ENCODE data around the gene C16orf74.

DNA sequence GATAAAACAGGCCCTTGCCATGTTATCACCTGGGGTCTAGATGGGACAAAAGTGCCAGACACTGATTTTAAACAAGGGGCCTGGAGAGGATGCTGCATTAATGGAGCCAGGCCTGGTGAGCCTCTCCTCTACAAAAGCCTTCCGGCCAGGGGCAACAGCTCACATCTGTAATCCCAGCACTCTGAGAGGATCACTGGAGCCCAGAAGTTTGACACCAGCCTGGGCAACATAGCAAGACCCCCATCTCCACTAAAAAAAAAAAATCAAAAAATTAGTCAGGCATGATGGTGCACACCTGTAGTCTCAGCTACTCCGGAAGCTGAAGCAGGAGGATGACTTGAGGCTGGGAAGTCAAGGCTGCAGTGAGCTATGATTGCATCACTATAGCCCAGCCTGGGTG lies 65.6 kb downstream of the C16orf74 start:
- TF ChIP-seq, protein P1, sequence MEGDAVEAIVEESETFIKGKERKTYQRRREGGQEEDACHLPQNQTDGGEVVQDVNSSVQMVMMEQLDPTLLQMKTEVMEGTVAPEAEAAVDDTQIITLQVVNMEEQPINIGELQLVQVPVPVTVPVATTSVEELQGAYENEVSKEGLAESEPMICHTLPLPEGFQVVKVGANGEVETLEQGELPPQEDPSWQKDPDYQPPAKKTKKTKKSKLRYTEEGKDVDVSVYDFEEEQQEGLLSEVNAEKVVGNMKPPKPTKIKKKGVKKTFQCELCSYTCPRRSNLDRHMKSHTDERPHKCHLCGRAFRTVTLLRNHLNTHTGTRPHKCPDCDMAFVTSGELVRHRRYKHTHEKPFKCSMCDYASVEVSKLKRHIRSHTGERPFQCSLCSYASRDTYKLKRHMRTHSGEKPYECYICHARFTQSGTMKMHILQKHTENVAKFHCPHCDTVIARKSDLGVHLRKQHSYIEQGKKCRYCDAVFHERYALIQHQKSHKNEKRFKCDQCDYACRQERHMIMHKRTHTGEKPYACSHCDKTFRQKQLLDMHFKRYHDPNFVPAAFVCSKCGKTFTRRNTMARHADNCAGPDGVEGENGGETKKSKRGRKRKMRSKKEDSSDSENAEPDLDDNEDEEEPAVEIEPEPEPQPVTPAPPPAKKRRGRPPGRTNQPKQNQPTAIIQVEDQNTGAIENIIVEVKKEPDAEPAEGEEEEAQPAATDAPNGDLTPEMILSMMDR (IDR thresholded peaks at IDR 0.05): no peak
- no peak for TF ChIP-seq ZFX (IDR thresholded peaks at IDR 0.05; ENCODE audit: borderline replicate concordance)

All from 22Rv1 (cell line).